ENCODE results near the gene UBA5. TPM values are rescaled to one million over a fixed set of nuclear protein-coding genes. Genes with fewer than 3 reads are reported as not detected.
"Not testable (repeated sequence)": the region's sequence is repeated elsewhere in the genome, so short reads cannot be mapped to it uniquely, and the experiment has no call there.

The UBA5 gene
- 19.4 TPM in 2 replicates for total RNA-seq

DNA sequence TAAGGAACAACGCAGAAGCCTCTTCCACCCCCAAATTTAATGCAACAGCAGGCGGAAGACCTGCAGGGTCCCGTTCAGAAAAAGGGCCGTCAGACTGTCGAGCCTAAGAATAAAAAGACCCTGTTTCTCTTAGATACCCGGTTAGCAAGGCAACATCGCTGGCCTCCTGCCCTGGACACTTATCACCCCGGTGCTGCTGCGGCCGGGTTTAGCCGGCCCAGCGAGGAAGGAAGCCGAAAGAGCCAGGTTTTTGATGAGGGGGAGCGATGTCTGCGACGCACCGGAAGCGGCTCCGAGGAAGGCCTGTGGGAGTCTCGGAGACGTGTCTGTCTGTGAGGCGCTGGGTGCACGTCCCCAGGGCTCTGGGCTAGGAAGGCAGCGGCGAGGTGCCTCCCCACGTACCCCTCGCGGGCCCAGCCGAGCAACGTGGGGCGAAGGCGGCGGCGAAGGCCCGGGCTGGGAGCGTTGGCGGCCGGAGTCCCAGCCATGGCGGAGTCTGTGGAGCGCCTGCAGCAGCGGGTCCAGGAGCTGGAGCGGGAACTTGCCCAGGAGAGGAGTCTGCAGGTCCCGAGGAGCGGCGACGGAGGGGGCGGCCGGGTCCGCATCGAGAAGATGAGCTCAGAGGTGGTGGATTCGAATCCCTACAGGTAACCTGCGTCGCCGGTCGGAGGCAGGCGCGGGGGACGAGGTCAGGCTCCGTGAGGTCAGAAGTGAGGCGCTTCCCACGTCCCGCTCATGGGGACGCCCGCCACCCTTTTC lies at the start of gene UBA5:
Gene UBA5 (plus strand): TSS at position 278 of the 759 bp plus-strand sequence. CDS start 209 bp downstream, at position 487.
- DNase-seq (ENCODE audit: low read depth in 2 of 2): peak; percentile 44 to 73

DNA sequence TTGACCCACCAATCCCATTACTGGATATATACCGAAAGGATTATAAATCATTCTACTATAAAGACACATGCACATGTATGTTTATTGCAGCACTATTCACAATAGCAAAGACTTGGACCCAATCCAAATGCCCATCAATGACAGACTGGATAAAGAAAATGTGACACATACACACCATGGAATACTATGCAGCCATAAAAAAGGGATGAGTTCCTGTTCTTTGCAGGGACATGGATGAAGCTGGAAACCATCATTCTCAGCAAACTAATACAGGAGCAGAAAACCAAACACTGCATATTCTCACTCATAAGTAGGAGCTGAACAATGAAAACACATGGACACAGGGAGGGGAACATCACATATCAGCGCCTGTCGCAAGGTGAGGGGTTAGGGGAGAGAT lies 44.8 kb upstream of the UBA5 start:
- DNase-seq (ENCODE audit: low read depth in 2 of 2): not testable (repeated sequence)

DNA sequence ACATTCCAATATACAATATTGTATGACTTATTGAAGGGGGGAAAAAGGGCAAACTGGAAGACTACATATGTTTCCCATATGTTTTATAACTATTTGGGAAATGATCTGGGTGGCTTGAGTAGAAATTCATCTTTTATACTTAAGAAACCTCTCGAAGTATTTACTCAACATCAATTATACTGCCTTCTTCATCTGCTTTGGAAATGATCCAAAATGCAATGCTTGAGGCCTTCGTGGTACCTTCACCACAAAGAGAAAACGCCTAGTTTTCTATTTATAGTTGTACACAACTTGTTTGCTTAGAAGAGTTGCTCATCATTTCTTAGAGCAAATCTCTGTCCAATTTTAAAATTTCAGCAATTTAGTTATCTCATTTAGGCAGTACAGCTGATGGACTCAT lies 44.2 kb upstream of the UBA5 start:
- no peak for DNase-seq (ENCODE audit: low read depth in 2 of 2)

DNA sequence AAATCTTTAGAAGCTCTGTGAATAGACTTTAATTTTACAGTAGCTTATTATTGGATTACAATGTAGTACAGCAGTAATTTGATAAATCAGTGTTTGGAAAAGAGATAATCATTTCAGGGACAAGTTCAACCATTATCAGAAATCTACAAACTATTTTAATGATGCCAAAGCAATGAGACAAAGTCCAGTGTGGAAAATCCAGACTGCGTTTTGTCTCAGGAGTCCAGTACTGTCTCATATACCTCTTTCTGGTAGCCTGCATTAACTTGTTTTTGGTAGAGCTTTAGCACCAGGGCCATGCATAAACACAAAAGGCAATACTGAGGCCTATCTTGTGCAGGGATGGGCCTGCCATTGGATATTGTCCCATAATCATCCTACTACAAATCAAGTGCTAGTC lies 43.3 kb upstream of the UBA5 start:
- no peak for DNase-seq (ENCODE audit: low read depth in 2 of 2)

DNA sequence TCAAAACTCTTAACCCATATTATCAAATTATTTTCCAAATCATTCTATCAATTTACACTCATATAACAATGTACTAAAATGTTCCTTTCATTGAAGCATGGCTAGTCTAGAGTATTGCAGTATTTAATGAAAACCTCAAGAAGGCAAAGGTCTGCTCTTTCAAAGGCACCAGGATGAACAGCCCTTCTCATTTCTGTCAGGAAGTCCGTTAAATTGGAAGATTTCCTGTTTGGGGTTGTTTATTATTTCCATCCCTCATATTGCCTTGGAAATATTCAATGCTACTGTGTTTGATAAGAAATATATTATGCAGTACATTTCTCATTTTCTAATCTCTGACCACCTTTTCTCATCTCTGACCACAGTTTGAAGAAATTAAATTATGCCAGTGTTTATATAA lies 38.0 kb upstream of the UBA5 start:
- peak in 1 of 2 donors; percentile 90 for DNase-seq (ENCODE audit: low read depth in 2 of 2)

DNA sequence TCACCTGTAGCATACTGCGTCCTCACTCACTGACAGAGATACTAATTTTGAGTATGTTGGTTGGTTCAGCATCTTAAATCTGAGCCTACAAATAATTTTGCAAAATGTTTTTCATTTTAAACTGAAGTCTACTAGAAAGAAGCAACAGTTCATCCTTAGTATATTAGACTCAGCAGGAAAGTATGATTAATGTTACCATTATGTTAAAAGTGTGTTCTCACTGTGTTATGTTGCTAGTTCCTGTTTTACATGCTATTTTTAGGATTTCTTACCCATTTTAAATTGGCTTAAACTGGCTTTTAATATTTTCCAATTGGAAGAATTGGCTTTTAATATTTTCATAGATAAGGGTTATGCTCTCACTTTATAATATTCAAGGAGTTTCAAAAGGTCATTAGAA lies 37.4 kb upstream of the UBA5 start:
- DNase-seq (ENCODE audit: low read depth in 2 of 2): peak in 1 of 2 donors; percentile 65

DNA sequence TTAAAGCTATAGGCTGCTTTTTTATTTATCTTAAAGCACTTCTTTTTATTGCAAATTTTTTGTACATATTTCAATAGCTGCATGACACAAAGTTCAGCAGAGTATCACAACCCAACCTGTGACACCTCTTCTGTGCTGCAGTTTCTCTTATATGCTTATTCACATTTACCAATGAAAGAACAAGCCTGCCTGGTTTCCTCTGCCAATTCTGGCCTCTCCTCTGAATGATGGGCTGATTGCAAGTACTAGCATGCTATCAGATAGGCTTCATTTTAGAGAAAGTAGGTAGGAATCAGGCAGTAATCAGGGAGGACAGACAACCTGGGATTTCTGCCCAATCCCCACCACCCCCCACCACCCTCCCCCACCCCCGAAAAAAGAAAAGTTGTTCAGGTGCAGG lies 36.5 kb upstream of the UBA5 start:
- DNase-seq (ENCODE audit: low read depth in 2 of 2): no peak

DNA sequence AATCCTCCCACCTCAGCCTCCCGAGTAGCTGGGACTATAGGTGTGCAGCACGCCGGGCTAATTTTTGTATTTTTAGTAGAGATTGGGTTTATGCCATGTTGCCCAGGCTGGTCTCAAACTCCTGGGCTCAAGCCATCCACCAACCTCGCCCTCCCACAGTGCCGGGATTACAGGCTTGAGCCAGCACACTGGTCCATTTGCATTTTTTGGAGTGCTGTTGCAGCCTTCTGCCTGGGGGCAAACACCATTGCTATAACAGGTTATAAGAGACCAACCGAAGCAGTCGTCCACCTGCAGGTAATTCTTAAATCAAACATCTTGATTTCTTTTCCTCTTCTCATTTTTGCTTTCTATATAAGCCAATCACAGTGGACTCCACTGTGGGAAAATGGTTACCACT lies 35.3 kb upstream of the UBA5 start:
- DNase-seq (ENCODE audit: low read depth in 2 of 2): no peak

DNA sequence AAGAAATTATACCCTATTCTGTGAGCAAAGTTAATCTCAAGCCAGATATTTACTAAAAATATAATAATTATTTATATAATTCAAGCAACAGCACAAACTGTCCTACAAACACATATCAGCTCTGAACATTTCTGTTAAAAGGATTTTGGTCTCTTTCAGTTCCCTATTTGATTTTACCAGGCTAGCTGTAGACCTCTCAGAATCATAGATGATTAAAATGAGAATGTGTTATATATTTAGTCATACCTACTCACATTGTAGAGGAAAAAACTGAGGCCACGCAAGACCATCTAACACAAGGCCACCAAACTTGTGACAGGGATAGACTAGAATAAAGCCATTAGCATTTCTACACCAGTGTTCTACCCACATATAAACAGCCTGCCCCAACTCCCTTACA lies 34.5 kb upstream of the UBA5 start:
- DNase-seq (ENCODE audit: low read depth in 2 of 2): no peak

DNA sequence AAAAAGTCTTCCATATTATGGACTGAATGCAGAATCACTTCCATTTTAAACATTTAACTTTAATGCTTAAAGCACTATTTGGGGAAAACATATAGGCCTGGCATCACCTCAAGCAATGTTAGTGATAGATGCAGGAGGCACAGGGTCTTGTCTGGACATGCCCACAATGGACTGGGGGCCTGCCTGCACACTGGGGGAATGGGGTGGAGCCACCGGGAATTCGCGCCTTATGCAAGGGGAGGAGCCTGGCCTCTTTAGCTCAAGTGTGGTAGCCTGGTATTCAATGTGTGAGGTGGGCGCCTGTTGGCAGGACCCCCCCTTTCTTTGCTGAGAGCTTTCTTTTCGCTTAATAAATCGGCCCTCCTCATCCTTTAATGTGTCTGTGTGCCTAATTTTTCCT lies 33.2 kb upstream of the UBA5 start:
- DNase-seq (ENCODE audit: low read depth in 2 of 2): no peak

DNA sequence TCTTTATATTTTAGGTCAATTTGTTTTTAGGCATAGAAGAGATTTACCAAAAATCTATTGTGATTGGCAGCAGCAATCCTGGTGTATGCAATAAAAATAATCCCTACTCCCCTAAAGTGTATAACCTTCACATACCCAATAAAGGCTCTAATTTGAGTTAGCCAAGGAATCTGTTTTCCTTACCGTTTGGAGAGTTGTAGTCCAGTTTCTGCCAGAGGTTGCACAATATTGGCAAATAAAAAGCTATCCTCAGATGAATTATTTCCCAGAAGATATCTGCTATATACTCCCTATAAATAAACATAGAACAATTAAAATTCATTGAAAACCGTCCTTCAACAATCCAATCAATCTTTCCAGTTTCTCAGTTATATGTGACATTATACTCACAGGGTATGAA lies 32.0 kb upstream of the UBA5 start:
- no peak for DNase-seq (ENCODE audit: low read depth in 2 of 2)

DNA sequence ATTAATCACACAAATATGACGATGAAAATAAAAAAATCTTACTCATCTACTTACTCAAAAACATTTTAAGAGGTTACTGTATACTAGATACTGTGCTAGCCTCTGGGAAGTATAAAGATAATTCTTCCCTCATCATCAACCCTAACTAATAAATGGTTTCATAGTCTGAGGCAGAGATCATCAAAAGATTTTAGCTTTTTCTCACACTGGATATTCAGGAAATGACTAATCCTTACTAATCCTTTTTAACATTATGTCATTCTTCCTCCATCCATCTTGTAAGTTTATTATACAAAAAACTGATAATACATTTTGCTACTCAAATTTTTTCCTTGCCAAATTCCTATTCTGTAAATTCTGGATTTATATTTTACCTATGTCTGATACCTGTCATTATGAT lies 30.2 kb upstream of the UBA5 start:
- peak; percentile 22 to 81 for DNase-seq (ENCODE audit: low read depth in 2 of 2)

DNA sequence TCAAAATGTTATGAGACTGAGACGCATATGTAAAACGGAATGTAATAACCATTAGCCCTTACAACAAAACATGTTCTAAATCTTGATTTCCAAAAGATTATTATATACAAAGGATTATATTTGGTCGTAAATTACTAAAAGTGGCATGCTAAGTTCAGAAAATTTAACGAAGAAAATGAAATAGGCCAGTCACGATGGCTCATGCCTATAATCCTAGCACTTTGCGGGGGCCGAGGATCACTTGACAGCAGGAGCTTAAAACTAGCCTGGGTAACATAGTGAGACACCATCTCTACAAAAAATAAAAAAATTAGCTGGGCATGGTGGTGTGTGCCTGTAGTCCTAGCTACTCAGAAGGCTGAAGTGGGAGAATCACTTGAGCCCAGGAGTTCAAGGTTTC lies 29.5 kb upstream of the UBA5 start:
- DNase-seq (ENCODE audit: low read depth in 2 of 2): no peak

DNA sequence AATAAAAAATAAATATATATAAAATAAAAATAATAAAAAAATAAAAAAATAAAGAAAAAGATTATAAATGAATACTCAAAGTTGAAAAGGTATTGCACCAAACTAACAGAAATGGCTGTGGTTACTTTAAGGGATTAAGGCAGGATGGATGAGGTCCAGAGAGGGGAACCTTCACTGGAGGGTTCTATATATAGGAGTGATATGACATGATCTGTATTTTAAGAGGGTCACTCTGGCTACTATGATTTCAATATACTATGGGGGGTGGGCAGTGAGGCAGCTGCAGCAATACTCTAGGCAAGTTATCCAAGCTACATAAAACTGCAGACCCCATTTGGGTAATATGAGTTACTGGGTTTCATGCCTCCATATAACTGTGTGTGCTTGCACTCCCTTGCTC lies 25.1 kb upstream of the UBA5 start:
- DNase-seq (ENCODE audit: low read depth in 2 of 2): no peak

DNA sequence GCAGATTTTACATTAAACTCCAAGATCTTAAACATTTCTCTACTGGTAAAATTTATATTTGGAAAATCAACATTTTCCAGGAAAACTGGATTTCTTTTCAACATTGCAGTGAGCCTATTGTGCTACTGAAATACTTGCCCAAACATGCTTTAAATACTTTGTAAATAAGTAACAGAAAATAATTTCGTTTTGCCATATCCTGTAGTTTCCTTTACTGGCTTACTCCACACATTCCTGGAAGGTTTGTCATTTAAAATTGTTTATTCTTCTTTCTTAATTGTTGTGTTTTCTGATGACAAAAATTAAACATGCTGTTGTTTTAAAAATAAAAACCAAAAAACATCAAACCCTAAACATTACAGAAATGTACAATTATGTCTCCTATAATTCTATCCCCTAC lies 22.5 kb upstream of the UBA5 start:
- peak in 1 of 2 donors; percentile 42 for DNase-seq (ENCODE audit: low read depth in 2 of 2)

DNA sequence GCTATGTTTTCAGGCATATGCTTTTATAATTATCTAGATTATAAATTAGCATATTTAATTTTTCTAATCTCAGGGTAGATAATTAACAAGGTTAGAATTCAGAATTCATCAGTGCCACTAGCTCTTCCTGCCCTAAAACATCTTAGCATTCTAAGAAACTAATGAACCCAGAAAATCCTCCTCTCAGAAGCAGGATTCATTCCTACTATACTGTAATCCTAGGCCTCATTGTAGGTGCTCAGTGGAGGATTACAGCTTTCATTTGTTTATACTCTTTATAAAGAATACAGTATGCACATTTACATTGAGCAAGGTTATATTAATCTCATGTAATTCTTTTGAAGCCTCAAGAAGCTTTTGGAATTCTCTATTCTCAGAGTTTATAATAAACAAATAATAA lies 21.4 kb upstream of the UBA5 start:
- no peak for DNase-seq (ENCODE audit: low read depth in 2 of 2)

DNA sequence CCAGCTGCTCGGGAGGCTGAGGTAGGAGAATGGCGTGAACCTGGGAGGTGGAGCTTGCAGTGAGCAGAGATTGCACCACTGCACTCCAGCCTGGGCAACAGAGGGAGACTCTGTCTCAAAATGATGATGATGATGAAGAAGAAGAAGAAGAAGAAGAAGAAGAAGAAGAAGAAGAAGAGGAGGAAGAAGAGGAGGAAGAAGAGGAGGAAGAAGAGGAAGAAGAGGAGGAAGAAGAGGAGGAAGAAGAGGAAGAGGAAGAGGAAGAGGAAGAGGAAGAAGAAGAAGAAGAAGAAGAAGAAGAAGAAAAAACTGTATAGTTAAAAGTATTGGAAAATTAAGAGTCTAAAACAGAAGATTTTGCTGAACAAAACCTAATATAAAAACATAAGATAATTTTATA lies 18.7 kb upstream of the UBA5 start:
- DNase-seq (ENCODE audit: low read depth in 2 of 2): not testable (repeated sequence)

DNA sequence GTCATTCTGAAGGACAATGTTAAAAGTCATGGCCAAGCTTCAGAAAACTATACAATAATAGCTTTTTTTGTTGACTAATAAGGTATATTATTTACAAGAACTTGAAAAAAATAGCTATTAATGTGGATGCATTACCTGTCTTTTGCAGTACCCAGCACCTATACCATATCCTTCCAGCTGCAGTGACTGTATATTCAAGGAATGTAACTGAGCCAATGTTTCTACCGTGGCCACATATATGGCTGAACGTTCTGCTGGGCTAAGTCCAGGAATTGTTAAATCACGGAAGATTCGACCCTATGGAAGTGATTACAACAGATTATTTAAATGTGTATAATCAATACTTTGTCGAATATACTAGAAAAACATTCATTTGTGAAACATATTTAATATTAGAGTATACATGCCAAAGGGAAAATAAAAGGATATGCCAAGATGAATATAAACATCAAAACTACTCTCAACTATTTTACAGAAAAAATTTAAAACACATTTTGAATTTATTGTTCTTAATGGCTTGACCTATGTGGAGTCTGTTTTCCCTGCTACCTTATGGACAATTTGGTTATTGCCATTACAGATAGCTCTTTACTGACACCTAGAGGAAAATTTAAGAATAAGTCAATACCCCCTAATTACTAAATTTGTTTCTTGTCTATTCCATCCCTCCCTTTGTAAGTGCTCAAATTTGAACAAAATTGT lies 18.1 kb upstream of the UBA5 start:
- peak; percentile 69 to 76 for DNase-seq (ENCODE audit: low read depth in 2 of 2)

DNA sequence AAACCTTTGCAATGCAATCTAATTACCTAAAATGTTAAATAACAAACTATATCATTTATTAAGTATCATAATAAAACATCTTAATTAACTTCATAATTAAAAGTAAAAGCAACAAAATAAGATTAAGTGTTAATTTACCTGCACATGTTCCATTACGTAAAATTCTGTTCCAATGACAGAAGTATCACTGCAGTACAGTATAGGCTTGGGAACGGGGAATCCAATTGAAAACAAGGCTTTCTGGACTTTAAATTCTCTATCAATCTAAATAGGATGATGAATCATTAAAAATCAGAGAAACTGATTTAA lies 17.6 kb upstream of the UBA5 start:
- DNase-seq (ENCODE audit: low read depth in 2 of 2): no peak

DNA sequence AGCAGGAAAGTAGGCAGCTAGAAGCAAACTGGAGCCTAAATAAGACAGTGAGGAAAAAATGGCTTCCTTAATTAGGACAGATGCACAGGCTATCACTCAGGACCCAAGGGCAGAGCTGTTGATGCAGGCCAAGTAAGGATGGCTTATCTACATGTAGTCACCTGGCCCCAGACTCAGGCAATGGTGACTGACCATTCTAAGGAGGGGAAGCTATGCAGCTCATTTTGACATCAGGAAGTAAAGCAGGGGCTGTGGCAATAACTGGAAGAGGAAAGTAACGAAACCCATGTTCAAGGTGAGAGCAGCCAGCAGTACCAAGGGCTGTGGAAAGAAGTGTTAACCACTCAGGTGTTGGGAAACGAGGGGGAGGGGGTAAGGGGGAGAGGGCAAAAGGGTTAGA lies 16.8 kb upstream of the UBA5 start:
- no peak for DNase-seq (ENCODE audit: low read depth in 2 of 2)

DNA sequence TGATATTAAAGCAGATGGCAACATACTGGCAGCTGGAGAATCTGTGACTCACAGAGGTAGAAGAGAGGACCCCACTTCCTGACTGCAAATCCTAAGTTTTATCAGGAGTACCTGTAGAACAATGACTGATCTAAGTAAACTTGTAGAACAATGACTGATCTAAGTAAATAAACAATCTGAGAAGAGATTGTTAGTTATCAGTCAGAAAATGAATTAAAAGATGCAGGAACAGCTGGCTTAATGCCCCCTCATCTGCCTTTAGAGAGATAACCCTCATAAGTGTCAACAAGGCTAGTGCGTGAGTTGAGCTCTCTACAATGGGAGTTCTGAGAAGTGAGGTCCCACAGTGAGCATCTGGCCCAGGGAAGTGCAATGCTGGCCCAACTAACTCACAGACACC lies 15.1 kb upstream of the UBA5 start:
- peak; percentile 7 to 38 for DNase-seq (ENCODE audit: low read depth in 2 of 2)

DNA sequence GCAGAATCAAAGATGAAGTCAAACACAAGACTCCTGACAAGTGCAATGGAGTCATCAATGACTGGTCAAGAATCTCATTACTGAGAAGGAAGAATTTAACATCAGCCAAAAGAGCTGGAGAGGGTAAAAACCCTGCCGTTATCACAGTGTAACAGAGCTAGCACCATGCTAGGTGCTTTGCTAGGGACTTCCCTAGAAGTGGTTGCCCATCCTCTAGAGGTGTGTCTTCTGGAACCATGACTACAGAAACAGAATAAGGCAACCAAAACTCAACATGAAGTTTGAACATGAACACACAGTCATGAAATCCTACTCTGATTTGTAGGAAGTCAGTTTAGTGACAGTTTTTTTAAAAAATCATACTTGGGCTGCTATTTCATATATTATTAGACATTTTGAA lies 10.0 kb upstream of the UBA5 start:
- no peak for DNase-seq (ENCODE audit: low read depth in 2 of 2)

DNA sequence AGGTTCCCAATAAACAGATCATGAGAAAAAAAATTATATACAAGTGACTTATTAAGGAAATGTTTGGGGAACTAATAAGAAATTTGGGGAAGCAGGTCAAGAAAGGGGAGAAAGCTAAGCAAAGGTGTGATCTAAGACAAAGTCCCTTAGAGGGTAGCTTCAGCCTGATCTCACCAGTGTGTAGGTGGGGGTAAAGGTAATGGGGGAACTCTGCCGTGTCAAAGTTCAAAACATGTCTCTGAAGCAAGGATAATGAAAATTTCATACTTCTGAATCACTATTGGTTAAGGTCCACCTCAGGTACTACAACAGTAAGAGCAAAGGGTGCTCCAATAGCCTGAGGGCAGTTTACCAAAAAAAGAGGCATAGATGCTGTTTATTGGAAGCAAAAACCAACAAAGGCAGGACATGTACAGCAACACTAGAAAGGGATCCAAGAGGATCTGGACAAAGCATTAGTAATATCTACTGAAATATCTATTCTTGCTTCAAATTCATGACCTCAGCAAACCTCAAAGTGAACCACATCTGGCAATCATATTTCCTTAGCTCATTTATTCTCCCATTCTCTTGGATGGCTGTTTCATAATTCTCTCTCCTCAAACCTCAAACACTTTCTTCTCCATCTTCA lies 7.4 kb upstream of the UBA5 start:
- DNase-seq (ENCODE audit: low read depth in 2 of 2): no peak
